ENCODE measurements around the gene SPEM3.

The SPEM3 gene

DNA sequence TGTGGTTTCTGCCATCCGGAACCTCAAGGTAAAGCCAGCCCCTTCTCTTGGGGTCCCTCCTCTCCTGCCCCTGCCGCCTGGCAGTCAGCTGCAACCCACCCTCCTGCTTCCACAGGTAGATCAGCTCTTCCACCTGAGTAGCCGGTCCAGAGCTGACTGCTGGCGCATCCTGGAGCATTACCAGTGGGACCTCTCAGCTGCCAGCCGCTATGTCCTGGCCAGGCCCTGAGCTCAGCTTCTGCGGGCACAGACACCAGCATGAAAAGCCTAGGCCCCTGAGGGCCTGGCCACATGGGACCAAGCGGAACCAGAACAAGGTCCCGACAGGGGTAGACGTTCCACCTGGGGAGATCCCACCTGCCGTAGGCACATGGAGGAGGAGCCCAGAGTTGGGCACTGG is 39.8 kb upstream of the SPEM3 start:
- H3K18ac ChIP-seq (ENCODE audit: low read length): no peak overlapping the region
- H4K8ac ChIP-seq (ENCODE audit: low read depth, low read length): no peak overlapping the region

DNA sequence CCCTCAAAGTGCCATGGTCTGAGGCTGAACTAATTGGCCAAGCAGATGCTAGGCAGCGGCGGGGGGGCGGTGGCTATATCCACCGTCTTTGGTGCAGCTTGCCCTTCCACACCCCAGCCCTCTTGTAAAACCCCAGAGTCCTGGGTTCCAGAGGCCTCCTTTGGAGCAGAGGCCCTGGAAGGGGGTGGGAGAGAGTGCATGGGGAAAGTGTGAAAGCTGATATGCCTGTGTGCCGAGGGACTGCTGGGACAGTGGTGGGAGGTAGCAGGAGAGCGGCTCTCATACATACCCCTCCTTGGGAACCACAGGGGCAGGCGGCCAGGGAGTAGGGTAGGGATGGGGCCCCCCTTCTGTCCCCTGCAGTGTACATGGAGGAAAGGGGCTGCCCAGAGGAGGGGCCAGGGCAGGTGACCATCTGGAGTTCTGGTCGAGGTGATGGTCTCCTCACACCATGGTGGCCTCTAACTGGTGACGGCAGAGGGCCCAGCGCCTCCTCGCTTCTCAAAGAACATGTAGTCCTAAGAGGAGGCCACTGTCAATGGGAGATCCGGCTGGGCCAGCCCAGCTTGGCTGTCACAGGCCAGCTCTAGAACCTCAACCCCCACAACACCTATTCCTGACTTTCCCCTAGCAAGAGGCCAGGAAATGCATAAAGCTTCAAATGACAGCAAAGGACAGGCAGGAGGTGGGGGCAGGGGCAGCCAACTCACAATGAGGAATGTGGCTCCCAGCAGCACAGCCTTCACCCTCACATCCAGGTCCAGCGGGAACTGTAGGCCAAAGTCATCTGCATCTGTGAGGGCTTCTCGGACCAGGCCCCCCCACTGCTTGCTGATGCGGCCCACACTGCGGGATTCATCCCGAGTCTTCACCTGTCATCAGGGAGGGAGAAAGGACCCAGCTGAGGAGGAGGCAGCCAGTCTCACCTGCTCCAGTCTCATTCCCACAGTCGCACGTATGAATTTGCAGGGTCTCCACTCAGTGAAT is 38.4 kb upstream of the SPEM3 start:
- Histone ChIP-seq H3K4me2 (ENCODE audit: low read length) (no peak overlapping the region), H2BK5ac (ENCODE audit: low read depth, low read length, poor library complexity) (no peak overlapping the region), H3K79me1 (ENCODE audit: low read length) (peaks cover 17% of the 10 kb centered on the region), H2AFZ (ENCODE audit: insufficient read depth, low read length, poor library complexity) (no peak overlapping the region), H3K23ac (ENCODE audit: low read length) (no peak overlapping the region), H3K27ac (ENCODE audit: low read depth, low read length) (no peak overlapping the region), H4K8ac (ENCODE audit: low read depth, low read length) (no peak overlapping the region), H3K4me3 (ENCODE audit: low read depth, low read length) (no peak overlapping the region), H3K14ac (ENCODE audit: low read length) (no peak overlapping the region), H2BK120ac (ENCODE audit: insufficient read depth, low read length, poor library complexity) (no peak overlapping the region), H2BK12ac (ENCODE audit: low read length) (no peak overlapping the region), H3K36me3 (ENCODE audit: control insufficient read depth in 1 of 2, insufficient read depth in 2 of 2, low read length in 2 of 2) (peaks cover 52 to 56% of the 10 kb centered on the region in 2 experiments), H3K9ac (ENCODE audit: low read length) (no peak overlapping the region), H3K27me3 (ENCODE audit: insufficient read depth, low read length) (no peaks in the 10 kb centered on the region), H4K12ac (ENCODE audit: low read depth, low read length) (no peak overlapping the region), H3K9me3 (ENCODE audit: insufficient read depth, low read depth, low read length) (no peaks in the 10 kb centered on the region), H3K18ac (ENCODE audit: low read length) (no peak overlapping the region), H3K79me2 (ENCODE audit: control insufficient read depth, insufficient read depth, low read length, poor library complexity) (peaks cover 12% of the 10 kb centered on the region), H2AK5ac (ENCODE audit: low read length) (no peak overlapping the region), H4K91ac (ENCODE audit: low read depth, low read length) (no peak overlapping the region), H3K4ac (ENCODE audit: low read depth, low read length) (no peak overlapping the region), H3K4me1 (ENCODE audit: control insufficient read depth in 1 of 2, insufficient read depth in 2 of 2, low read length in 2 of 2) (peaks cover 11 to 12% of the 10 kb centered on the region in 2 experiments)
- no peak for DNase-seq
- WGBS (ENCODE audit: extremely low coverage, insufficient coverage, insufficient read length): no CpG with 5 or more reads among the region's 19 CpGs

More for the DNA sequence above, 39.8 kb upstream of the SPEM3 start:
- no peak overlapping the region for H3K4me2 ChIP-seq (ENCODE audit: low read length)
- H2BK120ac ChIP-seq (ENCODE audit: insufficient read depth, low read length, poor library complexity): no peak overlapping the region
- peaks cover 5% of the 10 kb centered on the region for H3K79me2 ChIP-seq (ENCODE audit: control insufficient read depth, insufficient read depth, low read length, poor library complexity)
- WGBS (ENCODE audit: extremely low coverage, insufficient coverage, insufficient read length): no CpG with 5 or more reads among the region's 10 CpGs
- H3K27me3 ChIP-seq (ENCODE audit: insufficient read depth, low read length): no peaks in the 10 kb centered on the region
- H3K9ac ChIP-seq (ENCODE audit: low read length): no peak overlapping the region
- peaks cover 12 to 15% of the 10 kb centered on the region in 2 experiments for H3K4me1 ChIP-seq (ENCODE audit: control insufficient read depth in 1 of 2, insufficient read depth in 2 of 2, low read length in 2 of 2)
- peaks cover 56 to 58% of the 10 kb centered on the region in 2 experiments for H3K36me3 ChIP-seq (ENCODE audit: control insufficient read depth in 1 of 2, insufficient read depth in 2 of 2, low read length in 2 of 2)
- H4K12ac ChIP-seq (ENCODE audit: low read depth, low read length): no peak overlapping the region
- H2BK5ac ChIP-seq (ENCODE audit: low read depth, low read length, poor library complexity): no peak overlapping the region
- no peak overlapping the region for H3K4me3 ChIP-seq (ENCODE audit: low read depth, low read length)
- H3K27ac ChIP-seq (ENCODE audit: low read depth, low read length): no peak overlapping the region
- no peak overlapping the region for H3K14ac ChIP-seq (ENCODE audit: low read length)
- no peak overlapping the region for H3K4ac ChIP-seq (ENCODE audit: low read depth, low read length)
- no peak overlapping the region for H2AFZ ChIP-seq (ENCODE audit: insufficient read depth, low read length, poor library complexity)
- H3K9me3 ChIP-seq (ENCODE audit: insufficient read depth, low read depth, low read length): no peaks in the 10 kb centered on the region
- no peak overlapping the region for H2BK12ac ChIP-seq (ENCODE audit: low read length)
- no peak overlapping the region for H4K91ac ChIP-seq (ENCODE audit: low read depth, low read length)
- peaks cover 6% of the 10 kb centered on the region for H3K79me1 ChIP-seq (ENCODE audit: low read length)
- DNase-seq: no peak
- H2AK5ac ChIP-seq (ENCODE audit: low read length): no peak overlapping the region
- H3K23ac ChIP-seq (ENCODE audit: low read length): no peak overlapping the region

DNA sequence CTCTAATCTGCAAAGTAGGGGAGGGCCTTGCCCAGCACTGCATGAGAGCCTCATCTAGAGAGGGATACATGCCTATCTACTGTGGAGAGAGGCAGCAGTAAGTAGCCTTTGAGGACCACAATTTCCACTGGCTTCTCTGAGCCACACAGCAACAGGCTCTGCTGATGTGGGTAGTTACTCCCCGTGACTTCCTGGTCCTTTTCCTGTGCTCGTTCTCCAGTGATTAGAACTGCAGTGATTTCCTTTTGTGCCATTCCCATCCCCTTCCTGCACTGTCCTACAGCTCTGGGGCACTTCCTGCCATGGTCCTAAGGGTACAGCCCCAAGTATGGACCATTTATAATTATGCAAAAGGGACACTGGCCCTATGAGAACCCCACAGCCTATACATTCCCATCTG is 37.4 kb upstream of the SPEM3 start:
- no peaks in the 10 kb centered on the region for H3K27me3 ChIP-seq (ENCODE audit: insufficient read depth, low read length)
- H3K4me3 ChIP-seq (ENCODE audit: low read depth, low read length): no peak overlapping the region
- H2AK5ac ChIP-seq (ENCODE audit: low read length): no peak overlapping the region
- H4K91ac ChIP-seq (ENCODE audit: low read depth, low read length): no peak overlapping the region
- H2BK12ac ChIP-seq (ENCODE audit: low read length): no peak overlapping the region
- H3K18ac ChIP-seq (ENCODE audit: low read length): no peak overlapping the region
- H3K9ac ChIP-seq (ENCODE audit: low read length): no peak overlapping the region
- H4K8ac ChIP-seq (ENCODE audit: low read depth, low read length): no peak overlapping the region
- DNase-seq: no peak
- no peak overlapping the region for H3K14ac ChIP-seq (ENCODE audit: low read length)
- H4K12ac ChIP-seq (ENCODE audit: low read depth, low read length): no peak overlapping the region
- peaks cover 12% of the 10 kb centered on the region for H3K79me2 ChIP-seq (ENCODE audit: control insufficient read depth, insufficient read depth, low read length, poor library complexity)
- no CpG with 5 or more reads among the region's 2 CpGs for WGBS (ENCODE audit: extremely low coverage, insufficient coverage, insufficient read length)
- H3K4me1 ChIP-seq (ENCODE audit: control insufficient read depth in 1 of 2, insufficient read depth in 2 of 2, low read length in 2 of 2): peaks cover 11 to 16% of the 10 kb centered on the region in 2 experiments
- no peak overlapping the region for H2BK5ac ChIP-seq (ENCODE audit: low read depth, low read length, poor library complexity)
- H3K27ac ChIP-seq (ENCODE audit: low read depth, low read length): no peak overlapping the region
- H3K79me1 ChIP-seq (ENCODE audit: low read length): peaks cover 17% of the 10 kb centered on the region
- no peak overlapping the region for H3K4me2 ChIP-seq (ENCODE audit: low read length)
- H2BK120ac ChIP-seq (ENCODE audit: insufficient read depth, low read length, poor library complexity): no peak overlapping the region
- no peak overlapping the region for H3K23ac ChIP-seq (ENCODE audit: low read length)
- H3K4ac ChIP-seq (ENCODE audit: low read depth, low read length): no peak overlapping the region
- H3K36me3 ChIP-seq (ENCODE audit: control insufficient read depth in 1 of 2, insufficient read depth in 2 of 2, low read length in 2 of 2): peaks cover 50 to 53% of the 10 kb centered on the region in 2 experiments
- no peak overlapping the region for H2AFZ ChIP-seq (ENCODE audit: insufficient read depth, low read length, poor library complexity)
- H3K9me3 ChIP-seq (ENCODE audit: insufficient read depth, low read depth, low read length): no peaks in the 10 kb centered on the region

DNA sequence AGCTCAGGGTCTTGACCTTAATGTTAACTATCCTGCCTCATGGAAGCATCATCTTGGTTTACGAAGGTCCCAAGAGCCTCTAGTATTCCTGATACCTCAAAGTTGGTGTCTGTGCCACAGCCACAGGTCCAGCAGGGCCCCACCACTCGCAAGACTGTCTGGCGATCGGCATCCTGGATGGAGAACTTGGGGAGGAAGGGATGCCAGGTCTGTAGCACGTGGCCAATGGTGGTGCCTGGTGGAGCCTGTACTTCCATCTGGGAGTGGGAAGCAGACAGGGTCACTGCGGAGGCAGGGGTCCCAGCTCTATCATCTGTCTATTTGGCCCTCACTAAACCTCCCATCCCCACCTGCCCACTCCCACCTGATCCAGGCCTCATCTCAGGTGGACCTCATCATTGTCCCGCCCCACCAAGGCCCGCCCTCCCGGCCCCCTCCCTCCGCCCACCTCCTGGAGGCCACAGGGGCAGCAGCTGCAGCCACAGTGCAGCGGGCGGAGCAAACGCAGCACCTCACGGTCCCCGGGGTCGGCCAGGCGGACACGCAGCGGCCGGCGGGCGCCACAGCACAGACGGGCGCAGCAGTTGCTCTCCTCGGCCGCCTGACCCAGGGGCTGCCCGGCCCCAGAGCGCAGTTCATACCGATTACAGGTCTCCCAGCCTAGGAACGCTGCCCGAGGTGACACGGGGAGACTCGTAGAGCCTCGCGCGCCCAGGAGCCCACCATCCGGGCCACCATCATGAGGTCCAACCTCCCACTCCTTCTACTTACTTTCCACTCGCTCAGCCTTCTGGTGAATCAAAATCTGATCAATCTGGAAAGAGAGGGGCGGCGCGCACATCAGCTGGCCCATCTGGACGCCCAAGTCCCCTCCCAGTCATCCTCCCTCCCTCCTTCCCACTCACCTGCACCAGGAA is 35.7 kb upstream of the SPEM3 start:
- Histone ChIP-seq H3K14ac (ENCODE audit: low read length) (peak overlapping the region; percentile 84), H3K36me3 (ENCODE audit: control insufficient read depth in 1 of 2, insufficient read depth in 2 of 2, low read length in 2 of 2) (peaks cover 40 to 44% of the 10 kb centered on the region in 2 experiments), H3K4me2 (ENCODE audit: low read length) (peak overlapping the region; percentile 92), H3K79me1 (ENCODE audit: low read length) (peaks cover 17% of the 10 kb centered on the region), H3K9ac (ENCODE audit: low read length) (no peak overlapping the region), H3K4ac (ENCODE audit: low read depth, low read length) (peak overlapping the region; percentile 60), H3K4me3 (ENCODE audit: low read depth, low read length) (peak overlapping the region; percentile 85), H3K4me1 (ENCODE audit: control insufficient read depth in 1 of 2, insufficient read depth in 2 of 2, low read length in 2 of 2) (peaks cover 11 to 16% of the 10 kb centered on the region in 2 experiments), H4K12ac (ENCODE audit: low read depth, low read length) (no peak overlapping the region), H3K9me3 (ENCODE audit: insufficient read depth, low read depth, low read length) (no peaks in the 10 kb centered on the region), H3K27ac (ENCODE audit: low read depth, low read length) (no peak overlapping the region), H2AK5ac (ENCODE audit: low read length) (peak overlapping the region; percentile 83), H2BK12ac (ENCODE audit: low read length) (peak overlapping the region; percentile 15), H4K8ac (ENCODE audit: low read depth, low read length) (peak overlapping the region; percentile 12), H3K79me2 (ENCODE audit: control insufficient read depth, insufficient read depth, low read length, poor library complexity) (peaks cover 12% of the 10 kb centered on the region), H2BK120ac (ENCODE audit: insufficient read depth, low read length, poor library complexity) (no peak overlapping the region), H2BK5ac (ENCODE audit: low read depth, low read length, poor library complexity) (no peak overlapping the region), H3K27me3 (ENCODE audit: insufficient read depth, low read length) (no peaks in the 10 kb centered on the region), H2AFZ (ENCODE audit: insufficient read depth, low read length, poor library complexity) (no peak overlapping the region), H4K91ac (ENCODE audit: low read depth, low read length) (peak overlapping the region; percentile 64), H3K18ac (ENCODE audit: low read length) (peak overlapping the region; percentile 48), H3K23ac (ENCODE audit: low read length) (no peak overlapping the region)
- whole genome bisulfite sequencing (ENCODE audit: extremely low coverage, insufficient coverage, insufficient read length): no CpG with 5 or more reads among the region's 42 CpGs
- DNase-seq: no peak
